ENCODE data around the gene LILRB5.

DNA sequence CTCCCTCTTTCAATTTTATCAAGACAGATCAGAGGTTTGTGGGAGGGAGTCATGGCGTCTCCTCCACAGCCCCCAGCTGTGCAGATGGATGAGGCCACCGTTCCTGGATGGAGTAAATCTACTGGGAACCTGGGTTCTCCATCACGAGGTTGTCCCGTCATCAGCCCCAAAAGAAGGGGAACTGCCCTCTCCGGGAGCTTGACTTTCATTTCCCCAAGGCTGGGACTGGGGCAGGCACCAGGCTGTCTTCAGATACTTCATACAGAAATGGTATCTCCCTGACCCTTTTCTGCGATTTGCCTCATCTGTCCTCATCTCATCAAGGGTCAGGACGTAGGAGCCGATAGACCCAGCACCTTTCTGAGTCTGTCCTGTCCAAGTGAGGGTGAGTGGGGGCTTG is 14.0 kb upstream of the LILRB5 start:
- TF ChIP-seq, protein P1, sequence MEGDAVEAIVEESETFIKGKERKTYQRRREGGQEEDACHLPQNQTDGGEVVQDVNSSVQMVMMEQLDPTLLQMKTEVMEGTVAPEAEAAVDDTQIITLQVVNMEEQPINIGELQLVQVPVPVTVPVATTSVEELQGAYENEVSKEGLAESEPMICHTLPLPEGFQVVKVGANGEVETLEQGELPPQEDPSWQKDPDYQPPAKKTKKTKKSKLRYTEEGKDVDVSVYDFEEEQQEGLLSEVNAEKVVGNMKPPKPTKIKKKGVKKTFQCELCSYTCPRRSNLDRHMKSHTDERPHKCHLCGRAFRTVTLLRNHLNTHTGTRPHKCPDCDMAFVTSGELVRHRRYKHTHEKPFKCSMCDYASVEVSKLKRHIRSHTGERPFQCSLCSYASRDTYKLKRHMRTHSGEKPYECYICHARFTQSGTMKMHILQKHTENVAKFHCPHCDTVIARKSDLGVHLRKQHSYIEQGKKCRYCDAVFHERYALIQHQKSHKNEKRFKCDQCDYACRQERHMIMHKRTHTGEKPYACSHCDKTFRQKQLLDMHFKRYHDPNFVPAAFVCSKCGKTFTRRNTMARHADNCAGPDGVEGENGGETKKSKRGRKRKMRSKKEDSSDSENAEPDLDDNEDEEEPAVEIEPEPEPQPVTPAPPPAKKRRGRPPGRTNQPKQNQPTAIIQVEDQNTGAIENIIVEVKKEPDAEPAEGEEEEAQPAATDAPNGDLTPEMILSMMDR (IDR thresholded peaks at IDR 0.05; ENCODE audit: insufficient read depth, low read length, poor library complexity, severe bottlenecking) = no peak
- TF ChIP-seq EZH2phosphoT487 (conservative IDR thresholded peaks at IDR 0.05; ENCODE audit: low read length) = no peak
